ENCODE results near the gene TCERG1L.

Gene TCERG1L

GRCh38 chr10:131270461-131271190, 40.9 kb downstream of the TCERG1L start:
- DNase-seq (ENCODE audit: low spot score): no peak

- no peak for DNase-seq (ENCODE audit: low spot score)
Measured at GRCh38 chr10:131269776-131270460, 41.6 kb downstream of the TCERG1L start.

- DNase-seq (ENCODE audit: low spot score): no peak
Measured at GRCh38 chr10:131267814-131268095, 43.8 kb downstream of the TCERG1L start.

- no peak for DNase-seq (ENCODE audit: low spot score)
Measured at GRCh38 chr10:131266936-131267813, 44.3 kb downstream of the TCERG1L start.

GRCh38 chr10:131264110-131264788, 47.3 kb downstream of the TCERG1L start:
- no peak for DNase-seq (ENCODE audit: low spot score)

- no peak for DNase-seq (ENCODE audit: low spot score)
Measured at GRCh38 chr10:131261890-131262475, 49.5 kb downstream of the TCERG1L start.

GRCh38 chr10:131260452-131261211, 50.9 kb downstream of the TCERG1L start:
- no peak for DNase-seq (ENCODE audit: low spot score)

- DNase-seq (ENCODE audit: low spot score): no peak
Measured at GRCh38 chr10:131260031-131260430, 51.5 kb downstream of the TCERG1L start.

- no peak for DNase-seq (ENCODE audit: low spot score)
Measured at GRCh38 chr10:131259535-131259934, 52.0 kb downstream of the TCERG1L start.

GRCh38 chr10:131258256-131258655, 53.3 kb downstream of the TCERG1L start:
- DNase-seq (ENCODE audit: low spot score): no peak

GRCh38 chr10:131257027-131257426, 54.5 kb downstream of the TCERG1L start:
- DNase-seq (ENCODE audit: low spot score): no peak

- DNase-seq (ENCODE audit: low spot score): no peak
Measured at GRCh38 chr10:131254859-131255252, 56.7 kb downstream of the TCERG1L start.

GRCh38 chr10:131253931-131254858, 57.3 kb downstream of the TCERG1L start:
- no peak for DNase-seq (ENCODE audit: low spot score)

GRCh38 chr10:131252567-131253276, 58.8 kb downstream of the TCERG1L start:
- DNase-seq (ENCODE audit: low spot score): no peak

GRCh38 chr10:131251146-131251541, 60.4 kb downstream of the TCERG1L start:
- no peak for DNase-seq (ENCODE audit: low spot score)

- no peak for DNase-seq (ENCODE audit: low spot score)
Measured at GRCh38 chr10:131250454-131251145, 60.9 kb downstream of the TCERG1L start.

GRCh38 chr10:131249955-131250344, 61.6 kb downstream of the TCERG1L start:
- no peak for DNase-seq (ENCODE audit: low spot score)

GRCh38 chr10:131249238-131249954, 62.1 kb downstream of the TCERG1L start:
- DNase-seq (ENCODE audit: low spot score): no peak
